Liver (tissue), 9 donors: Measurements from ENCODE around the gene TCHP. TPM values are rescaled to one million over a fixed set of nuclear protein-coding genes. Genes with fewer than 3 reads are reported as not detected.

Experiments
- DNase-seq: peaks from one replicate; pipeline ENCODE4 v3.0.0-alpha.2; 2017; ENCODE audit warnings: low spot score
- H3K27ac ChIP-seq, 2 donors: one replicate each; pipeline ENCODE4 v1.7.0; 2013; ENCODE audit warnings: inconsistent platforms in 2 of 2, low read length in 2 of 2, control low read depth in 1 of 2, low read depth in 1 of 2, mild to moderate bottlenecking in 1 of 2
- H3K27me3 ChIP-seq, 4 donors: one replicate each; pipeline versions ENCODE4 v1.6.1 to v1.7.0; 2013; ENCODE audit warnings: low read length in 3 of 4, inconsistent platforms in 1 of 4, mild to moderate bottlenecking in 1 of 4, moderate library complexity in 1 of 4; ENCODE audit not compliant: control insufficient read depth in 4 of 4, insufficient read depth in 4 of 4
- H3K36me3 ChIP-seq, 4 donors: one replicate each; pipeline versions ENCODE4 v1.6.1 to v1.7.0; 2013; ENCODE audit warnings: low read length in 3 of 4, mild to moderate bottlenecking in 3 of 4, low read depth in 1 of 4, moderate library complexity in 1 of 4; ENCODE audit not compliant: control insufficient read depth in 4 of 4, insufficient read depth in 3 of 4
- H3K4me1 ChIP-seq, 4 donors: one replicate each; pipeline versions ENCODE4 v1.6.1 to v1.7.0; 2013; ENCODE audit warnings: low read length in 3 of 4, mild to moderate bottlenecking in 3 of 4, moderate library complexity in 1 of 4; ENCODE audit not compliant: control insufficient read depth in 4 of 4, insufficient read depth in 4 of 4
- H3K4me3 ChIP-seq, 3 donors: one replicate each; pipeline versions ENCODE4 v1.6.1 to v1.7.0; 2013; ENCODE audit warnings: low read length in 3 of 3, control low read depth in 1 of 3, low read depth in 1 of 3, mild to moderate bottlenecking in 1 of 3
- H3K9ac ChIP-seq, 2 donors: one replicate each; pipeline ENCODE4 v1.7.0; 2013; ENCODE audit warnings: low read length in 2 of 2, mild to moderate bottlenecking in 2 of 2, moderate library complexity in 2 of 2, control low read depth in 1 of 2, low read depth in 1 of 2
- H3K9me3 ChIP-seq, 4 donors: one replicate each; pipeline versions ENCODE4 v1.6.1 to v1.7.0; 2013; ENCODE audit warnings: low read length in 3 of 4; ENCODE audit not compliant: control insufficient read depth in 4 of 4
- ATF3 ChIP-seq: IDR thresholded peaks from 2 replicates; pipeline ENCODE4 v1.6.1; 2016; ENCODE audit warnings: antibody characterized with exemption
- CTCF ChIP-seq: fragments of 150-350 bp; IDR thresholded peaks from 2 replicates; pipeline ENCODE4 v1.5.1; 2017; ENCODE audit warnings: improper control_type of control experiment, low read depth, low read length; ENCODE audit not compliant: missing input control
- EGR1 ChIP-seq, 2 donors: IDR thresholded peaks; 2 replicates each; pipeline ENCODE4 v1.6.1; 2016 to 2018; ENCODE audit warnings: antibody characterized with exemption in 2 of 2, low read depth in 2 of 2
- FOXA1 ChIP-seq: IDR thresholded peaks from 2 replicates; pipeline ENCODE4 v1.6.1; 2016; ENCODE audit warnings: antibody characterized with exemption
- GABPA ChIP-seq, 2 donors: IDR thresholded peaks in 1 of 2; conservative IDR thresholded peaks in 1 of 2; 2 replicates each; pipeline ENCODE4 v1.6.1; 2016; ENCODE audit warnings: antibody characterized with exemption in 2 of 2, mild to moderate bottlenecking in 1 of 2, moderate library complexity in 1 of 2
- HNF4A ChIP-seq, 2 donors: conservative IDR thresholded peaks; 2 replicates each; pipeline ENCODE4 v1.6.1; 2016; ENCODE audit warnings: antibody characterized with exemption in 2 of 2, mild to moderate bottlenecking in 2 of 2
- HNF4G ChIP-seq: IDR thresholded peaks from 2 replicates; pipeline ENCODE4 v1.6.1; 2016; ENCODE audit warnings: antibody characterized with exemption
- JUND ChIP-seq, 2 donors: IDR thresholded peaks; 2 replicates each; pipeline ENCODE4 v1.6.1; 2016; ENCODE audit warnings: antibody characterized with exemption in 2 of 2
- NR2F2 ChIP-seq: IDR thresholded peaks from 2 replicates; pipeline ENCODE4 v1.6.1; 2016; ENCODE audit warnings: antibody characterized with exemption
- RAD21 ChIP-seq, 2 donors: IDR thresholded peaks; 2 replicates each; pipeline ENCODE4 v1.6.1; 2016; ENCODE audit warnings: antibody characterized with exemption in 2 of 2, mild to moderate bottlenecking in 2 of 2
- RXRA ChIP-seq, 2 donors: IDR thresholded peaks; 2 replicates each; pipeline ENCODE4 v1.6.1; 2017 to 2018; ENCODE audit warnings: antibody characterized with exemption in 2 of 2, mild to moderate bottlenecking in 1 of 2
- SP1 ChIP-seq: IDR thresholded peaks from 2 replicates; pipeline ENCODE4 v1.6.1; 2018; ENCODE audit warnings: antibody characterized with exemption, mild to moderate bottlenecking
- YY1 ChIP-seq: IDR thresholded peaks from 2 replicates; pipeline ENCODE4 v1.6.1; 2016; ENCODE audit warnings: antibody characterized with exemption, mild to moderate bottlenecking
- ZBTB33 ChIP-seq: IDR thresholded peaks from 2 replicates; pipeline ENCODE4 v1.6.1; 2016; ENCODE audit warnings: antibody characterized with exemption
- WGBS: extraction: QIAGEN DNeasy Blood & Tissue Kit; methylation state at CpG from one replicate; pipeline ENCODE4 v1.1.7; 2013; 5-methylcytosine and 5-hydroxymethylcytosine counted together
- polyA plus RNA-seq, 2 donors: library from polyadenylated mRNA; stranded (reverse) in 1 of 2; unstranded in 1 of 2; fragments of 200-250 nt in 1 of 2; fragments of >200 nt in 1 of 2; fragmentation: Nextera tagmentation in 1 of 2; extraction: Ambion mirVana in 1 of 2; gene quantifications; one replicate each; pipeline versions ENCODE4 v1.2.1 to v1.2.3, GENCODE V29; 2013 to 2015
- total RNA-seq, 2 donors: library from RNA; depleted of rRNA; stranded (reverse); fragments of >200 nt; gene quantifications; one replicate each; pipeline ENCODE4 v1.2.3, GENCODE V29; 2014
- TF ChIP-seq, protein P1 (sequence below): IDR thresholded peaks from 2 replicates; pipeline ENCODE4 v1.6.1; 2016; ENCODE audit warnings: antibody characterized with exemption
- donor health status: healthy.
- donor health status: healthy.
- donor health status: healthy.
- donor health status: healthy.
- donor health status: healthy.

TCHP gene
- total and polyA plus RNA-seq, 4 donors = 5.0 to 9.8 (median 5.2) TPM

DNA sequence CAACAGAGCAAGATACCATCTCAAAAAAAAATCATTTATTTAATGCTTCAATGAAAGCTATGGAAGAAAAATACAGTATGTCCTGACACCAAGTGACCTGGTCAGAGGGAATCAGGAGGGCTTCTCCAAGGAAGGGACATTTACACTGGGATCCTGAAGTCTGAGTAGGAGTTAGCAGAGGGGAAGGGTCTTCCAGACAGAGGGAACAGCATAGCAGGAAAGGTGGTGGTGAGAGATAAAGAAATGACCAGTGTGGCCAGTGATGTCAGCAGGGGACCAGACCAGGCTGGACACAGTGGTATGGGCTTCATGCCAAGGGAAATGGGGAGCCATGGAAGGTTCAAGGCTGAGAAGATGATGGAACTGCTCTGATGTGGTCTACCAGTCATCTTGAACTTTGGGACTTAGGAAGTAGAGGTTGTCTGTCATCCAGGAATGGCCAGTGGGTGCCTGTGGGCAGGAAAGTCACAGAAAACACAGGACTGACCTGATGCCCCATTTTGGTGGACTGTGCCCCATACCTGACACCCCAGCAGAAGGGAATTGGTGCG lies 7.8 kb upstream of the TCHP start:
- Histone ChIP-seq H3K27ac (no peak overlapping the region), H3K27me3 (no peaks in the 10 kb centered on the region), H3K4me1 (no peaks in the 10 kb centered on the region), H3K36me3 (no peaks in the 10 kb centered on the region), H3K9ac (no peak overlapping the region), H3K9me3 (no peaks in the 10 kb centered on the region), H3K4me3 (no peak overlapping the region)
- 94% methylated on average over 1 of the region's 1 CpG for WGBS
- DNase-seq = no peak
- TF ChIP-seq ZBTB33 = no peak

DNA sequence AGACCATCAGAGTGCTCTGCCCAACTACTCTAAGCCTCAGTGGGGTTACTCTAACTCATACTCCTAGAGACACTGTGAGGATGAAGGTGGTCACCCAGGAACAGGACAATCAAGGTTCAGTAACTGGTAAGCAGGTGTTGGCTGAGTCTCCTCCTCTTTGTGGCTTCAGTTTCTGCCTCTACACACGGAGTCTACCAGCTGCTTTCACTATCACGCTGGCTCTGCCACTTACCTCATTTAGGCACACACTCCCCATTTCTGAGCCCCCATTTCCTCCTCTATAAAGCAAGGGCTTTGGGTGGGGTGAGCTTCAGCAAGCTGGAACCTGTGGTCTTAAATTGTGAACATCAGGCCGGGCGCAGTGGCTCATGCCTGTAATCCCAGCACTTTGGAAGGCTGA lies 7.3 kb upstream of the TCHP start:
- no peak overlapping the region for H3K4me3 ChIP-seq
- WGBS = 80% methylated on average over 4 of the region's 4 CpGs

More for the DNA sequence above, 7.3 kb upstream of the TCHP start:
- TF ChIP-seq YY1 (no peak), SP1 (no peak), HNF4A (conservative IDR thresholded peaks at IDR 0.05) (no peak), RAD21 (IDR thresholded peaks at IDR 0.05) (no peak), NR2F2 (no peak), EGR1 (IDR thresholded peaks at IDR 0.05; ENCODE audit: low read depth in 2 of 2) (no peak), RXRA (IDR thresholded peaks at IDR 0.05) (no peak), GABPA (IDR thresholded peaks at IDR 0.05 in 1 of 2, conservative IDR thresholded peaks at IDR 0.05 in 1 of 2) (no peak), FOXA1 (no peak), JUND (IDR thresholded peaks at IDR 0.05) (no peak), HNF4G (no peak), ATF3 (no peak), ZBTB33 (no peak), CTCF (no peak)
- TF ChIP-seq, protein P1, sequence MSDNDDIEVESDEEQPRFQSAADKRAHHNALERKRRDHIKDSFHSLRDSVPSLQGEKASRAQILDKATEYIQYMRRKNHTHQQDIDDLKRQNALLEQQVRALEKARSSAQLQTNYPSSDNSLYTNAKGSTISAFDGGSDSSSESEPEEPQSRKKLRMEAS = no peak
- H3K36me3 ChIP-seq = no peaks in the 10 kb centered on the region
- H3K4me1 ChIP-seq = no peaks in the 10 kb centered on the region
- DNase-seq = no peak
- H3K27me3 ChIP-seq = no peaks in the 10 kb centered on the region
- no peak overlapping the region for H3K27ac ChIP-seq
- no peaks in the 10 kb centered on the region for H3K9me3 ChIP-seq
- H3K9ac ChIP-seq = no peak overlapping the region
